Measurements from ENCODE around the gene TULP1. TPM values are rescaled to one million over a fixed set of nuclear protein-coding genes. Genes with fewer than 3 reads are reported as not detected.
A peak's percentile ranks its signal among the peaks of the same experiment; 100 is the strongest.

Gene TULP1
- total RNA-seq, 6 experiments from 2014 or later, result not detected

DNA sequence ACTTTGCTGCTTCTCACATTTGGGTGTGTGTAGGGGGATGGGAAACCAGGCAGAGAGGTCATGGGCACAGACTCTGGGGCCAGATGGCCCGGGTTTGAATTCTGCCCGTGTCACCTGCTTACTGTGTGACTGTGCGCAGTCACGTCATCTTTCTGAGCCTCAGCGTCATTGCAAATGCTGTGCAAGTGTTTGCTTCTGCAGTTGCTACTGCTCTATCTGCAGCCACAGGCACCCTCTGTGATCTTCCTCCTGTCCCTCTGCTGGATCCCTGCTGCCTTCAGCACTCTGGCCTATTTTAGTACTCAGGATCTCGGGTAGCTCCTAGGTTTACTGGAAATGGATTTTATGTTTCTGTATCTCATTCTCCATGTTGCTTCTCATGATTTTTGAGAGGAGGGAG lies 40.6 kb upstream of the TULP1 start:
- peaks cover 5% of the 10 kb centered on the region for H3K36me3 Mint-ChIP-seq (ENCODE audit: low read depth)

GRCh38 chr6:35552285-35552917 lies 39.7 kb upstream of the TULP1 start:
- peaks cover 11% of the 10 kb centered on the region for H3K27me3 Mint-ChIP-seq (ENCODE audit: insufficient read depth)
- H3K4me1 Mint-ChIP-seq (ENCODE audit: low read depth), result peaks cover 8% of the 10 kb centered on the region; the same call in 1 of the 2 replicates
- no peak overlapping the region for H3K27ac Mint-ChIP-seq
- DNase-seq, result peak; percentile 36
- H3K9me3 Mint-ChIP-seq, result peaks cover 5% of the 10 kb centered on the region
- H3K36me3 Mint-ChIP-seq (ENCODE audit: low read depth), result peaks cover 5% of the 10 kb centered on the region
- peak; percentile 94 for TF ChIP-seq CTCF (IDR thresholded peaks at IDR 0.05)
- no peak overlapping the region for H3K4me3 Mint-ChIP-seq

More for the DNA sequence above, 40.6 kb upstream of the TULP1 start:
- Mint-ChIP-seq H3K4me1 (ENCODE audit: low read depth) (no peaks in the 10 kb centered on the region), H3K27me3 (ENCODE audit: insufficient read depth) (peaks cover 10% of the 10 kb centered on the region), H3K27ac (no peak overlapping the region), H3K4me3 (no peak overlapping the region), H3K9me3 (peaks cover 5% of the 10 kb centered on the region)
- no peak for DNase-seq
- no peak for TF ChIP-seq CTCF (IDR thresholded peaks at IDR 0.05)

GRCh38 chr6:35550437-35550836 lies 37.7 kb upstream of the TULP1 start:
- peaks cover 14% of the 10 kb centered on the region for H3K27me3 Mint-ChIP-seq (ENCODE audit: insufficient read depth)
- peaks cover 5% of the 10 kb centered on the region for H3K9me3 Mint-ChIP-seq
- no peak for DNase-seq
- no peak for TF ChIP-seq CTCF (IDR thresholded peaks at IDR 0.05)
- no peak overlapping the region for H3K4me3 Mint-ChIP-seq
- no peak overlapping the region for H3K27ac Mint-ChIP-seq
- peaks cover 8% of the 10 kb centered on the region; the same call in 1 of the 2 replicates for H3K4me1 Mint-ChIP-seq (ENCODE audit: low read depth)
- H3K36me3 Mint-ChIP-seq (ENCODE audit: low read depth), result peaks cover 5% of the 10 kb centered on the region

GRCh38 chr6:35547676-35548075 lies 35.0 kb upstream of the TULP1 start:
- Mint-ChIP-seq H3K4me1 (ENCODE audit: low read depth) (peaks cover 8% of the 10 kb centered on the region; the same call in 1 of the 2 replicates), H3K27me3 (ENCODE audit: insufficient read depth) (peaks cover 17% of the 10 kb centered on the region), H3K36me3 (ENCODE audit: low read depth) (peaks cover 5% of the 10 kb centered on the region), H3K27ac (no peak overlapping the region; the same call in 1 of the 2 replicates), H3K9me3 (peaks cover 5% of the 10 kb centered on the region), H3K4me3 (0 out of 2 replicates have a peak overlapping the region, but pooled peaks have one; percentile 44)
- no peak for DNase-seq
- TF ChIP-seq CTCF (IDR thresholded peaks at IDR 0.05), result no peak

- no peak for DNase-seq
- Mint-ChIP-seq H3K4me1 (ENCODE audit: low read depth) (peaks cover 8% of the 10 kb centered on the region; the same call in 1 of the 2 replicates), H3K4me3 (no peak overlapping the region), H3K36me3 (ENCODE audit: low read depth) (no peaks in the 10 kb centered on the region), H3K27ac (no peak overlapping the region), H3K27me3 (ENCODE audit: insufficient read depth) (peaks cover 33% of the 10 kb centered on the region), H3K9me3 (no peaks in the 10 kb centered on the region)
- TF ChIP-seq CTCF (IDR thresholded peaks at IDR 0.05), result no peak
Measured at GRCh38 chr6:35544769-35545361, 32.2 kb upstream of the TULP1 start.
